Measurements from ENCODE around the gene RAB3C.

RAB3C gene

GRCh38 chr5:58891086-58891970, 308.5 kb downstream of the RAB3C start:
- no peak for DNase-seq

- no peak for DNase-seq
These were observed 309.1 kb downstream of the RAB3C start for GRCh38 chr5:58891971-58892343.

GRCh38 chr5:58893551-58893950, 310.7 kb downstream of the RAB3C start:
- no peak for DNase-seq

- no peak for DNase-seq
These were observed 315.1 kb downstream of the RAB3C start for GRCh38 chr5:58898006-58898405.

GRCh38 chr5:58898538-58898937, 315.7 kb downstream of the RAB3C start:
- no peak for DNase-seq

- no peak for DNase-seq
These were observed 318.4 kb downstream of the RAB3C start for GRCh38 chr5:58901271-58901670.

- no peak for DNase-seq
These were observed 319.4 kb downstream of the RAB3C start for GRCh38 chr5:58902305-58902704.

GRCh38 chr5:58902765-58903164, 319.9 kb downstream of the RAB3C start:
- DNase-seq = no peak

GRCh38 chr5:58904737-58905136, 321.9 kb downstream of the RAB3C start:
- DNase-seq = no peak

GRCh38 chr5:58905944-58906343, 323.1 kb downstream of the RAB3C start:
- no peak for DNase-seq
